Kidney (tissue), 14 donors: ENCODE data around the gene FBLN1. TPM values are rescaled to one million over a fixed set of nuclear protein-coding genes. Genes with fewer than 3 reads are reported as not detected.

ENCODE experiments used
- DNase-seq, 5 donors: peaks; one replicate each; pipeline ENCODE4 v3.0.0-alpha.2; 2013 to 2020
- FAIRE-seq: peaks from 2 replicates; lab custom pipeline; 2012; peaks lifted over from hg19 to GRCh38; lab: Jason Lieb, UNC
- H3K27ac ChIP-seq, 2 donors: one replicate each; pipeline ENCODE4 v1.7.0; 2013; ENCODE audit warnings: low read depth in 2 of 2, low read length in 2 of 2, inconsistent platforms in 1 of 2
- H3K27me3 ChIP-seq: one replicate; pipeline ENCODE4 v1.7.1; 2013; ENCODE audit warnings: low read length, inconsistent platforms; ENCODE audit not compliant: control insufficient read depth, insufficient read depth
- H3K36me3 ChIP-seq, 3 donors: one replicate each; pipeline versions ENCODE4 v1.7.0 to v1.7.1; 2013; ENCODE audit warnings: low read length in 3 of 3, control low read depth in 1 of 3, inconsistent platforms in 1 of 3; ENCODE audit not compliant: insufficient read depth in 3 of 3, control insufficient read depth in 2 of 3
- H3K4me1 ChIP-seq, 3 donors: one replicate each; pipeline versions ENCODE4 v1.7.0 to v1.7.1; 2013; ENCODE audit warnings: low read length in 3 of 3, inconsistent platforms in 1 of 3, low read depth in 1 of 3; ENCODE audit not compliant: control insufficient read depth in 2 of 3, insufficient read depth in 2 of 3
- H3K4me3 ChIP-seq, 3 donors: one replicate each; pipeline versions ENCODE4 v1.7.0 to v1.8.1; 2013; ENCODE audit warnings: low read length in 3 of 3, control low read depth in 1 of 3, inconsistent platforms in 1 of 3
- H3K9ac ChIP-seq, 3 donors: one replicate each; pipeline versions ENCODE4 v1.7.0 to v1.7.1; 2013; ENCODE audit warnings: low read length in 3 of 3, control low read depth in 1 of 3, inconsistent platforms in 1 of 3
- H3K9me3 ChIP-seq, 3 donors: one replicate each; pipeline versions ENCODE4 v1.7.0 to v1.7.1; 2013; ENCODE audit warnings: low read length in 3 of 3, control low read depth in 1 of 3, inconsistent platforms in 1 of 3; ENCODE audit not compliant: control insufficient read depth in 2 of 3, insufficient read depth in 1 of 3
- intact Hi-C: fragments of 100-400 bp; cut with DNase I; formaldehyde crosslinking; loops from one replicate; pipeline ENCODE4 v1.11.1; 2022
- polyA plus RNA-seq: library from polyadenylated mRNA; stranded (reverse); fragments of 350-450 nt; fragmentation: Illumina TruSeq; extraction: RNeasy Lipid Tissue Mini Kit (QIAGEN cat#74804); gene quantifications from one replicate; pipeline ENCODE4 v1.2.3, GENCODE V29; 2014; ENCODE audit warnings: low read depth, low replicate concordance; ENCODE audit not compliant: insufficient read depth
- total RNA-seq: library from RNA; stranded (reverse); fragmentation: NEBNext Ultra II Directional; extraction: Animal tissue kit (Norgen Biotek cat#: 25700); gene quantifications from one replicate; pipeline ENCODE4 v1.2.1, GENCODE V29; 2021
- TF ChIP-seq, protein P1 (sequence below): IDR thresholded peaks from 3 replicates; pipeline ENCODE4 v1.5.1; 2012; ENCODE audit warnings: mild to moderate bottlenecking, moderate library complexity, borderline replicate concordance; ENCODE audit not compliant: insufficient read depth; ENCODE audit errors: extremely low read depth
- donor health status: control.
- donor health status: control.
- donor health status: control.
- donor health status: control.
- donor health status: control.
- donor health status: DM: yes; HTN: yes; CAD: no.
- donor health status: Normal renal cell carcinoma (clear cell type).

The FBLN1 gene
- total and polyA plus RNA-seq, 2 donors from 2014 or later, result 23.3 to 105 TPM

DNA sequence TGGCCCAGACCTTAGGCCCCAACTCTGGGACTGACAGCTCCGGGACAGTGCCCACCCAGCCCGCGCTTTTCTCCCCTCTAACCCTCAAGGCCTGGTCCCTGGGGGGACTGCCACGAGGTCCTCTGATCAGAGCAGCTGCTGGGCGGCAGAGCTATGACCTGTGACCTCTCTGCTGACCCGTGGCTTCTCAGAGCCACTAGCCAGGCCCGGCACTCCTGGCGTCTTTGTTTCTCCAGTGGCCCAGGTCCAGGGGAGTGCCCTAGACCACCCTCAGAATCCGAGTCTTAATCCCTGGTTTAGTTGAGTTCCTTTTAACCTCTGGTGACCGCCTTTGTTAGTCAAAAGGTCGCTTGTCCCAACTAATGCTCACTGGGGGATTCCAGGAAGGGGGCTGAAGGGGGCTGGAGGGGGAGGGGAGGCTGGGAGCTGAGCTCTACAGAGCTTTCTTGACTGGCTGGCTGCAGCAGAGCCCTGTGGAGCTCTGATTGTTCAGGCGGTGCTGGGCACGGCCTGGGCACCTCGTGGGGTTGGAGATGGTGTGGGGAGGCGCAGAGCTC lies 1.2 kb downstream of the FBLN1 start:
- H3K36me3 ChIP-seq, result no peaks in the 10 kb centered on the region
- peak overlapping the region in 1 of 3 donors; percentile 39 for H3K9ac ChIP-seq
- peak overlapping the region in 2 of 3 donors; percentile 37 to 63 for H3K4me3 ChIP-seq
- DNase-seq, result peak; percentile 61 to 75 (median 68)
- H3K9me3 ChIP-seq, result no peaks in the 10 kb centered on the region
- no peak overlapping the region for H3K27ac ChIP-seq
- FAIRE-seq, result no peak
- no peaks in the 10 kb centered on the region for H3K27me3 ChIP-seq
- TF ChIP-seq, protein P1, sequence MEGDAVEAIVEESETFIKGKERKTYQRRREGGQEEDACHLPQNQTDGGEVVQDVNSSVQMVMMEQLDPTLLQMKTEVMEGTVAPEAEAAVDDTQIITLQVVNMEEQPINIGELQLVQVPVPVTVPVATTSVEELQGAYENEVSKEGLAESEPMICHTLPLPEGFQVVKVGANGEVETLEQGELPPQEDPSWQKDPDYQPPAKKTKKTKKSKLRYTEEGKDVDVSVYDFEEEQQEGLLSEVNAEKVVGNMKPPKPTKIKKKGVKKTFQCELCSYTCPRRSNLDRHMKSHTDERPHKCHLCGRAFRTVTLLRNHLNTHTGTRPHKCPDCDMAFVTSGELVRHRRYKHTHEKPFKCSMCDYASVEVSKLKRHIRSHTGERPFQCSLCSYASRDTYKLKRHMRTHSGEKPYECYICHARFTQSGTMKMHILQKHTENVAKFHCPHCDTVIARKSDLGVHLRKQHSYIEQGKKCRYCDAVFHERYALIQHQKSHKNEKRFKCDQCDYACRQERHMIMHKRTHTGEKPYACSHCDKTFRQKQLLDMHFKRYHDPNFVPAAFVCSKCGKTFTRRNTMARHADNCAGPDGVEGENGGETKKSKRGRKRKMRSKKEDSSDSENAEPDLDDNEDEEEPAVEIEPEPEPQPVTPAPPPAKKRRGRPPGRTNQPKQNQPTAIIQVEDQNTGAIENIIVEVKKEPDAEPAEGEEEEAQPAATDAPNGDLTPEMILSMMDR, result no peak
- H3K4me1 ChIP-seq, result no peaks in the 10 kb centered on the region
- intact Hi-C loops, result no loop called here

DNA sequence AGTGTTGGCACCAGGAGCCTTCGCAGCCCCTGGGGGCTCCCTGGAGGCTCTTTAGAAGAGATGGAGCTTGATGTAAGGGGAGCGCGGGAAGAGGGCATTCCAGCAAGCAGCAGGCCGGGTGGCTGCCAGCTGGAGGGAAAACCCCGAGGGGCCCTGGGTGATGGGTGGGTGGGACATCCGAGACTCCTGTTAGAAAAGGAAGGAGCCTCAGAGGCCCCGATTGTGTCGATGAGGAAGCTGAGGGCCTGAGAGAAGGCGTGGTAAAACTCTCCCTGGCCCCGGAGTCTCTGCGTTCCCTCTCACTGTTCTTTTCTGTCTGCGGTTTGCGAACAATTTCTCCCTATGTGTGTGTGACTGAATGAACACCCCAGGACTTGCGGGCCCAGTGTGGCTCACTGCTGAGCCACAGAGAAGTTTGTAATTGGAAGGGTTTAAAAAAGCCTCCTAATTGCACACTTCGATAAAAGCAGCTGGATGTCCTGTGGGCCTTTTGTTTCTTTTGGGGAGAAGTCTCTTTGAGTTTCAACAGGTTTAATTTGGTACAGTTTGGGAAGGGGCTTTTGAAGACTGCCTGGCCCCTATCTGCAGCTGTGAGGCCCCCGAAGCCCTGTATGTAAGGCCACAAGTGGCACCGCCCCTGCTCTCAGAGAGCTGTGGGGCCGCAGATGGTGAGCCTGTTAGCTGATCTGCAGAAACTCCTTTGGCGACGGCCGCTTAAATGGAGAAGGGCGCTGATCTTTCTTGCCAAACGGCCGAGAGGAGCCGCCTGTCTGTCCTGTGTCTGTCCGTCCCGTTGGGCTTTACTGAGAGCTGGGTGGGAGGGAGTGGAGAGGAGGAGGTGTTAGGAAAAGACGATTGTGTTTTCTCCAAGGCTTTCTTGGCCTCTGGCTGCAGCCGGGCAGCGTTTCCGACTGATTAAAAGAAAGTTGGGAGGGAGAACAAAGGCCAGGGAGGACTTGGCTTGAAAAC lies 2.0 kb downstream of the FBLN1 start:
- peak; percentile 61 to 86 (median 72) for DNase-seq
- Histone ChIP-seq H3K27ac (no peak overlapping the region), H3K27me3 (no peaks in the 10 kb centered on the region)

DNA sequence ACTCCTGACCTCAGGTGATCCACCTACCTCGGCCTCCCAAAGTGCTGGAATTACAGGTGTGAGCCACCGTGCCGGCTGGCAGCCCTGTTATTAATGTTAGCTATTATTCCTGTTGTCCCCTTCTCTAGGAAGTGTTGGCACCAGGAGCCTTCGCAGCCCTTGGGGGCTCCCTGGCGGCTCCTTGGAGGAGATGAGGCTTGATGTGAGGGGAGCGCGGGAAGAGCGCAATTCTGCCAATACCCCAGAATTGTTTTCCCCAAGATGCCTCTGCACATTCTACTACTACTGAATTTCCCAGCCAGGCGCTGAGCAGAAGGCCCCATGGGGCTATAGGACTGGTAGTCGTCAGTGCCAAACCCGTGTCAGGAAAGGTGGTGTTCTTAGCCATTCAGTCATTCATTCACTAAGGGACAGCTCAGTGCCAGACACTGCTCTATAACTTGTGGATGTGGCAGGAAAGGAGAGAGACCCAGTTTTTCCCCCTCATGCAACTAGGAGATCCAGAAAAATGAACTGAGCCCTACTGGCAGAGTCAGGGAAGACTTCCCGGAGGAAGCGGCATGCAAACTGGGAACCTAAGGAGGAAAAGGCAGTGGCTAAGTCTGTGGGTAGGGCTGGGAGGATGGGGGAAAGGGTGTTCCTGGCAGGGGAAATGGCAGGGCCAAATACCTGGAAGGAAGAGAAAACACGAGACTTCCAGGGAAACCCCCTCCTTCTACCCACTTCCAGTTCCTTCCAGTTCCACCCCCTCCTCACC lies 3.5 kb downstream of the FBLN1 start:
- H3K4me1 ChIP-seq, result peaks cover 0 to 2% (median 0%) of the 10 kb centered on the region in 3 donors

More for the DNA sequence above, 2.0 kb downstream of the FBLN1 start:
- intact Hi-C loops, result no loop called here
- TF ChIP-seq, protein P1, result no peak
- Histone ChIP-seq H3K4me3 (peak overlapping the region in 2 of 3 donors; percentile 1 to 26), H3K9ac (peak overlapping the region in 1 of 3 donors; percentile 2), H3K9me3 (no peaks in the 10 kb centered on the region), H3K4me1 (no peaks in the 10 kb centered on the region), H3K36me3 (no peaks in the 10 kb centered on the region)
- no peak for FAIRE-seq

More for the DNA sequence above, 3.5 kb downstream of the FBLN1 start:
- TF ChIP-seq, protein P1, result no peak
- FAIRE-seq (no peak), DNase-seq (peak in 1 of 5 donors; percentile 41)
- Histone ChIP-seq H3K27me3 (no peaks in the 10 kb centered on the region), H3K36me3 (no peaks in the 10 kb centered on the region), H3K4me3 (no peak overlapping the region), H3K9me3 (no peaks in the 10 kb centered on the region), H3K9ac (no peak overlapping the region), H3K27ac (no peak overlapping the region)
- intact Hi-C loops, result no loop called here
